GM23248 (cell line): ENCODE measurements around the gene ERVW-1. TPM values are rescaled to one million over a fixed set of nuclear protein-coding genes. Genes with fewer than 3 reads are reported as not detected.

ENCODE experiments used
- DNase-seq: peaks from one replicate; pipeline ENCODE4 v3.0.0-alpha.2; 2015
- H2AFZ ChIP-seq: fragments of 200-600 bp; sonication (generic); 2 replicates; pipeline ENCODE4 v1.6.1; 2016; ENCODE audit warnings: antibody characterized with exemption
- H3F3A ChIP-seq: fragments of 200-600 bp; sonication (generic); 2 replicates; pipeline ENCODE4 v1.6.1; 2016; ENCODE audit warnings: mild to moderate bottlenecking, antibody characterized with exemption, mixed run types; ENCODE audit not compliant: insufficient read depth
- H3K27ac ChIP-seq: fragments of 200-600 bp; sonication (generic); 2 replicates; pipeline ENCODE4 v1.5.1; 2016; ENCODE audit warnings: mild to moderate bottlenecking
- H3K27me3 ChIP-seq: fragments of 200-600 bp; sonication (generic); replicated peaks from 2 replicates; pipeline ENCODE4 v1.6.1; 2016; ENCODE audit warnings: mild to moderate bottlenecking; ENCODE audit not compliant: insufficient read depth
- H3K36me3 ChIP-seq: fragments of 200-600 bp; sonication (generic); 2 replicates; pipeline ENCODE4 v1.6.1; 2016; ENCODE audit warnings: low read depth, mild to moderate bottlenecking
- H3K4me1 ChIP-seq: fragments of 200-600 bp; sonication (generic); 2 replicates; pipeline ENCODE4 v1.6.1; 2016; ENCODE audit warnings: mild to moderate bottlenecking; ENCODE audit not compliant: insufficient read depth
- H3K4me2 ChIP-seq: fragments of 200-600 bp; sonication (generic); one replicate; pipeline ENCODE4 v1.6.1; 2016; ENCODE audit warnings: mild to moderate bottlenecking; ENCODE audit not compliant: unreplicated experiment
- H3K4me3 ChIP-seq: fragments of 200-600 bp; sonication (generic); 2 replicates; pipeline ENCODE4 v1.5.1; 2016; ENCODE audit warnings: mild to moderate bottlenecking
- H3K79me2 ChIP-seq: fragments of 200-600 bp; sonication (generic); 2 replicates; pipeline ENCODE4 v1.6.1; 2016; ENCODE audit warnings: mild to moderate bottlenecking; ENCODE audit not compliant: insufficient read depth
- H3K9ac ChIP-seq: fragments of 200-600 bp; sonication (generic); 2 replicates; pipeline ENCODE4 v1.6.1; 2016; ENCODE audit warnings: mild to moderate bottlenecking
- H3K9me2 ChIP-seq: fragments of 200-600 bp; sonication (generic); 2 replicates; pipeline ENCODE4 v1.6.1; 2016; ENCODE audit warnings: mixed run types, mild to moderate bottlenecking, moderate library complexity; ENCODE audit not compliant: insufficient read depth
- H3K9me3 ChIP-seq: fragments of 200-600 bp; sonication (generic); one replicate; pipeline ENCODE4 v1.6.1; 2017; ENCODE audit warnings: low read depth
- H4K20me1 ChIP-seq: fragments of 200-600 bp; sonication (generic); 2 replicates; pipeline ENCODE4 v1.6.0; 2016; ENCODE audit not compliant: insufficient read depth
- EZH2 ChIP-seq: fragments of 200-600 bp; sonication (generic); IDR thresholded peaks from 2 replicates; pipeline ENCODE4 v1.6.1; 2018; ENCODE audit warnings: antibody characterized with exemption, mild to moderate bottlenecking; ENCODE audit not compliant: insufficient read depth, poor library complexity, severe bottlenecking
- EZH2phosphoT487 ChIP-seq: fragments of 200-600 bp; sonication (generic); IDR thresholded peaks from 2 replicates; pipeline ENCODE4 v1.6.1; 2018; ENCODE audit warnings: antibody characterized with exemption, moderate library complexity, mild to moderate bottlenecking, low read depth; ENCODE audit not compliant: insufficient read depth
- WGBS, 2 experiments: methylation state at CpG; one replicate each; pipeline ENCODE4 v1.1.6; 2015 to 2017; ENCODE audit warnings: low lambda C conversion rate in 2 of 2, low coverage in 1 of 2; ENCODE audit errors: missing lambda C conversion rate in 2 of 2; 5-methylcytosine and 5-hydroxymethylcytosine counted together
- in situ Hi-C: fragments of 300-500 bp; cut with MboI; formaldehyde crosslinking; loops from 2 replicates; pipeline ENCODE4 v1.15.0; 2020
- polyA plus RNA-seq: library from polyadenylated mRNA; unstranded; fragments of >200 nt; fragmentation: Nextera tagmentation; extraction: Ambion mirVana; gene quantifications from 2 replicates; pipeline ENCODE4 v1.2.1, GENCODE V29; 2016
- total RNA-seq: library from RNA; depleted of rRNA; stranded (reverse); fragments of >200 nt; shearing (Covaris generic); gene quantifications from 2 replicates; pipeline ENCODE4 v1.2.3, GENCODE V29; 2014

ERVW-1 gene
- total and polyA plus RNA-seq, 2 experiments from 2014 or later: not detected

DNA sequence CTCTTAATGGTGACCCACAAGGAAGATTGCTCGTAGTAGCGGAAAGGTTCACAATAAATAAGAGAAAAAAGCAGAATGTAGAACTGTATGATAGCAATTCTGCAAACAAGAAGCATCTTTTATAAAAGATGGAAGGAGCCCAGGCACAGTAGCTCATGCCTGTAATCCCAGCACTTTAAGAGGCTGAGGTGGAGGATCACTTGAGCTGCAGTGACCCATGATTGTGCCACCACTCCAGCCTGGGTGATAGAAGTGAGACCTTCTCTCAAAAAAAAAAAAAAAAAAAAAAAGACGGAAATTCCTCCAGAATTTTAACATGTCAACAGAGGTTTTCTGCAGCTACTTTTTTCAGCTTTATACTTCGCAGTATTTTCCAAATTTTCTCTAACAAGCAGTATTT lies 17.2 kb downstream of the ERVW-1 start:
- Histone ChIP-seq H3K4me1 (peaks cover 8% of the 10 kb centered on the region; the same call in 1 of the 2 replicates), H2AFZ (no peak overlapping the region), H3K27ac (no peak overlapping the region), H3K9me3 (no peaks in the 10 kb centered on the region), H3K4me2 (no peak overlapping the region), H3K79me2 (no peaks in the 10 kb centered on the region), H3K36me3 (peaks cover 13% of the 10 kb centered on the region), H3F3A (peaks cover 25% of the 10 kb centered on the region), H3K27me3 (no peaks in the 10 kb centered on the region), H3K4me3 (no peak overlapping the region), H3K9ac (no peak overlapping the region), H3K9me2 (no peaks in the 10 kb centered on the region), H4K20me1 (no peaks in the 10 kb centered on the region)
- WGBS, 2 experiments: 94 to 96% methylated on average over 4 of the region's 4 CpGs
- DNase-seq: no peak
- in situ Hi-C loops: no loop called here
- TF ChIP-seq EZH2phosphoT487 (no peak), EZH2 (no peak)

DNA sequence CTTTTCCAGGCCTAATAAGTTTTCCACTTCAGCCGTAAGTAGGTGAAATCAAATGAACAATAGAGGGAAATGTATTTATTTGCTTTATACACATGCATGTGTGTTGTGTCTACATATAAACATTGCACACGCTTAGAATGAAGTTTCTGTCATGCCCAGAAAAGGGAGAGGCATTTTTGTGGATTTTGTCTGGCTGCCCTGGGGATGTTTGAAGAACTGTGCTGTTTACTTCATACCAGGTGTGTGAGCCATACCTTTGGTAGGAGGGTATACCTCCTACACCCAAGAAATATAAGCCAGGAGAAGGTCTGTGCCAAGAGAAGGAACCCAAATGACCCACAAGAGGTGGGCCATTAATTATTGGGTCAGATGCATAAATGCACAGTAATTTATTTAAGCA lies 17.6 kb downstream of the ERVW-1 start:
- peaks cover 11% of the 10 kb centered on the region; the same call in 1 of the 2 replicates for H3K4me1 ChIP-seq
- no peaks in the 10 kb centered on the region for H3K79me2 ChIP-seq
- H3K4me2 ChIP-seq: no peak overlapping the region
- no peak overlapping the region for H2AFZ ChIP-seq
- peaks cover 16% of the 10 kb centered on the region for H3K36me3 ChIP-seq
- TF ChIP-seq EZH2 (no peak), EZH2phosphoT487 (no peak)
- no peaks in the 10 kb centered on the region for H4K20me1 ChIP-seq
- DNase-seq: no peak
- no peaks in the 10 kb centered on the region for H3K9me2 ChIP-seq
- in situ Hi-C loops: no loop called here
- H3K9ac ChIP-seq: no peak overlapping the region
- H3K9me3 ChIP-seq: no peaks in the 10 kb centered on the region
- peaks cover 25% of the 10 kb centered on the region for H3F3A ChIP-seq
- WGBS, 2 experiments: 97 to 99% methylated on average over 2 of the region's 2 CpGs
- H3K4me3 ChIP-seq: no peak overlapping the region
- H3K27me3 ChIP-seq: no peaks in the 10 kb centered on the region
- no peak overlapping the region for H3K27ac ChIP-seq

- 83 to 87% methylated on average over 2 of the region's 2 CpGs for WGBS, 2 experiments
- no peak overlapping the region for H3K9ac ChIP-seq
- peak; percentile 55 for DNase-seq
- TF ChIP-seq EZH2phosphoT487 (no peak), EZH2 (no peak)
- H3K4me2 ChIP-seq: no peak overlapping the region
- no peaks in the 10 kb centered on the region for H3K27me3 ChIP-seq
- in situ Hi-C loops: no loop called here
- no peaks in the 10 kb centered on the region for H3K9me2 ChIP-seq
- H3K4me1 ChIP-seq: peaks cover 11% of the 10 kb centered on the region; the same call in 1 of the 2 replicates
- peaks cover 31% of the 10 kb centered on the region for H3F3A ChIP-seq
- H3K36me3 ChIP-seq: peaks cover 37% of the 10 kb centered on the region
- no peak overlapping the region for H2AFZ ChIP-seq
- H3K9me3 ChIP-seq: no peaks in the 10 kb centered on the region
- peak overlapping the region; percentile 40 for H3K27ac ChIP-seq
- no peaks in the 10 kb centered on the region for H3K79me2 ChIP-seq
- H4K20me1 ChIP-seq: no peaks in the 10 kb centered on the region
- H3K4me3 ChIP-seq: no peak overlapping the region
Observed at GRCh38 chr7:92456236-92456635, 21.5 kb downstream of the ERVW-1 start.

DNA sequence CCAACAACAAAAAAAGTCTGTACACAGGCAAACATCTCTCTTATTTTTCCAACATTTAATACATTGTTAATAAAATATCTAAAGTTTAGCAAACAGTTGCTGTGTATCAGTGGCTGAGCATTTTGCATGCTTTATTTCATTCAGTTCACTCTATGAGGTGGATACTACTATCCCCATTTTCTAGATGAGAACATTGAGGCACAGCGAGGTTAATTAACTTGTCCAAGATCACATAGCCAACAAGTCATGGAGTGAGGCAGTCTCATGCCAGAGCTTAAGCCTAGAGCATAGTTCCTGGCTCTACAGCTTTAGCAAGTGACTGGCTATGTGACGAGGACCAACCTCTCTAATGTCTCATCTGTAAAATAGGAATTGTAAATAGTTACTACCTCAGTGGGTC lies 26.1 kb downstream of the ERVW-1 start:
- Histone ChIP-seq H2AFZ (no peak overlapping the region), H3K27ac (no peak overlapping the region), H3K79me2 (peaks cover 29% of the 10 kb centered on the region), H3K36me3 (peaks cover 51% of the 10 kb centered on the region), H3F3A (0 out of 2 replicates have a peak, but pooled peaks cover 6% of the 10 kb centered on the region), H3K4me3 (no peak overlapping the region), H3K4me2 (no peak overlapping the region), H3K4me1 (peaks cover 17% of the 10 kb centered on the region; the same call in 1 of the 2 replicates), H3K27me3 (no peaks in the 10 kb centered on the region), H3K9ac (no peak overlapping the region), H3K9me2 (no peaks in the 10 kb centered on the region), H3K9me3 (no peaks in the 10 kb centered on the region), H4K20me1 (no peaks in the 10 kb centered on the region)
- DNase-seq: no peak
- no peak for TF ChIP-seq EZH2phosphoT487
- TF ChIP-seq EZH2: no peak
- 98 to 100% methylated on average over 2 of the region's 2 CpGs for WGBS, 2 experiments
- in situ Hi-C loops: no loop called here
